Stimulated activated naive CD8-positive, alpha-beta T cell treated with anti-CD3 and anti-CD28 coated beads, Interleukin-15, Interleukin-2, amounts not matched to agents 100 U/mL and 50 U/mL, for 24 hours (primary cell): ENCODE data around the gene CMSS1.
A peak's percentile ranks its signal among the peaks of the same experiment; 100 is the strongest.

Experiments used
- ATAC-seq: fragments of 150-1000 bp; cut with Tn5 transposase; one replicate; pipeline ENCODE4 v1.10.0; 2021
- DNase-seq: peaks from one replicate; pipeline ENCODE4 v3.0.0; 2021

CMSS1 gene

GRCh38 chr3:99875581-99875928 lies 57.9 kb downstream of the CMSS1 start:
- ATAC-seq: no peak
- DNase-seq: no peak

GRCh38 chr3:99875929-99876841 lies 58.5 kb downstream of the CMSS1 start:
- DNase-seq (peak; percentile 69), ATAC-seq (peak; percentile 94)

GRCh38 chr3:99877031-99877579 lies 59.4 kb downstream of the CMSS1 start:
- DNase-seq (no peak), ATAC-seq (no peak)

- DNase-seq (no peak), ATAC-seq (peak; percentile 25)
Measured at GRCh38 chr3:99878005-99878404, 60.3 kb downstream of the CMSS1 start.

- DNase-seq (no peak), ATAC-seq (no peak)
Measured at GRCh38 chr3:99879275-99879674, 61.6 kb downstream of the CMSS1 start.

DNA sequence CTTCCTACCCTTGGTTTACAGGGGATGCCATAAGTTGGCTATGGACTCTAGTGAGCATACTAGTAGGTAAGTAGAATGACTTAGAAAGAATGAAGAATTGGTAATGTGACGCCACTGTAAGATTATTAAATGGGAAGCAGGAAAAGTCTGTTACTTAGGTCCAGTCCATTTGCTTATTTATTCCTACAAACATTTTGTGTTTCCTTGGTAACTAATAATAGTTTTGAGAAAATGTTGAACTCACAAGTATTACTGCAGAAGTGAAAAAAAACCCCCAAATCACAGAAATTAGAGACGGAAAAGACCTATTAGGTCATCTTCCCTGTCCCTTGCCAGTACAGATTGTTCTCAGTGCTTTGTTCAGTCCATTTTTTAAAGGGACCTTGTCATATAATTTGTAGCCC lies 63.5 kb downstream of the CMSS1 start:
- ATAC-seq: no peak
- no peak for DNase-seq

DNA sequence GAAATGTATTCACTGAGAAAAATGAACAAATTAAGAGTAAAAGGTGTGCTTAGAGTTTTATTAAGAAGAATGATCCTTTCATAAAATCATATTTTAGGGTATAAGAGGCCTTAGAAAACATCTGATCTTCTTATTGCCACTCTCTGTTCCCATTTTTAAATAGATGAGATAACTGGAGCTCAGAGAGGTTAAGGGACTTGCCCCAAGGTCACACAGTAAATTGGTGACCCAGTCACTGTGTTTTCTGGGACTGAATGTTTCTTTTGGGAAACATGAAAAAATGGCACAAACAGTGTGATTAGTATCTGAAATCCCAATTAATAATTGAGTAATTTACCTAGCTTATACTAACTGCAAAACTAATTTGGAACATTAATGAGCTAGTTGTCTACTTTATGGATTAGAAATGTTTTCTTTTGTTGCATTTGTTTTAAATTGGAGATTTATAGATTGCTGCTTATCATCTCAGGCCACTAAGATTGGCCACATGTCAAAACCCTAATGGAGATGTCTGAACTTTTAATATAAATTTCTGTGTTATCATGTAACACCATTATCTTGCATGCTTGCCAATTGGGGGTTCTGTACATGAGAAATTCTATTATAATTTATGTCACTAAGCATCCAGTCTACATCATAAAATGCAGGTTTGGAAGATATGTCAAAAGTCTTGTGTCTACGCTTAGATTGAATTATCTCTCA lies 64.9 kb downstream of the CMSS1 start:
- DNase-seq (no peak), ATAC-seq (no peak)

GRCh38 chr3:99883138-99883461 lies 65.4 kb downstream of the CMSS1 start:
- DNase-seq (no peak), ATAC-seq (no peak)

DNA sequence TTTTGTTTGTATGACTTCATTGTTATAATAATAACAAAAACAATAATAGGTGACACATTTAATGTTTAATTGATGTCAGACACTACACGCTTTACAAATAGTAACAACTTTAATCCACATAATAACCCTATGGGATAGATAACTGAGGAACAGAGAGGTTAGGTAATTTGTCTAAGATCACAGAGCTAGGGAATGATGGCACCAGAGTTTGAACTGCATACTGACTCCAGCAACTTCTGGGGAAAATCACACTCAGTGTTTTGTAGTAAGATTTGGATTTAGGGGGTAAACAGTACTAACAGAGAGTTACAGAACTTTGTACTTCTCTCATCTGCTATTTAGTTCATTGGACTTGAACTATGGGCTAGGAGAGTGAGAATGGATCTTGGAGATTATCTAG lies 66.0 kb downstream of the CMSS1 start:
- DNase-seq (no peak), ATAC-seq (no peak)

DNA sequence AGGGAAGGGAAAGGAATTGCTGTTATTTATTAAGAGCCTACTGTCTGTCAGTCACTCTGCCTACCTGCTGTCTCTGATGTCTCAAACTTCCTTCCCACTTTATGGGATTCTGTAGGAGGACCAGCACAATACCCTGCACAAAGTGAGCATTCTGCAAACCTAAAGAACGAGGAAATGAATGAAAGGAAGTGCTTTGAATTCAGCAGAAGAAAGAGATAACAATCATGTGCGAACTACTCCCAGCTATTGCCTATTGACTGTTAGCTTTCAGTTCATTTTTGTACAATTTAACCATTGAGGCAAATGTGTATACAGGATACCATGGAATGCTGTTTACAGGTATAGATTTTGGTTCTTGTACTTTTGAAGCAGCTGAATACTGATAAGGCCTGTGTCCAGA lies 66.8 kb downstream of the CMSS1 start:
- no peak for DNase-seq
- ATAC-seq: no peak

- ATAC-seq: no peak
- no peak for DNase-seq
Measured at GRCh38 chr3:99885085-99885484, 67.4 kb downstream of the CMSS1 start.

DNA sequence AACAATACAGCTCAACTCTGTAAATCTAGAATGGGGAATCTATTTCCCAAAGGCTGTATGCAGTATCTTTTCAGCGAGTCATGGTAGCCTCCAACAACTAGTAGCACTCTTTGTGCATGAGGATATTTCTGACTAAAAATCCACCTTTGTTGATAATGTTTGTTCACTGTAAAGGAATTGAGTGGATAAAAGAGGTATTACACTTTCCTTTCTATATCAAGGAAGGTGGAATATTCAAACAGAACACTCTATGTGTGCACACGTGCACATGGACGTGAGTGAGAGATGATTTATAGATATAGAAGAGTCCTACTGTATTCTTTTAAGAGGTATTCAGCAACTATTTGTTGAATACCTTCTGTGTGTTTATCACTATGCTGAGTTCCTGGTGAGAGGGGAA lies 68.2 kb downstream of the CMSS1 start:
- ATAC-seq (no peak), DNase-seq (no peak)

DNA sequence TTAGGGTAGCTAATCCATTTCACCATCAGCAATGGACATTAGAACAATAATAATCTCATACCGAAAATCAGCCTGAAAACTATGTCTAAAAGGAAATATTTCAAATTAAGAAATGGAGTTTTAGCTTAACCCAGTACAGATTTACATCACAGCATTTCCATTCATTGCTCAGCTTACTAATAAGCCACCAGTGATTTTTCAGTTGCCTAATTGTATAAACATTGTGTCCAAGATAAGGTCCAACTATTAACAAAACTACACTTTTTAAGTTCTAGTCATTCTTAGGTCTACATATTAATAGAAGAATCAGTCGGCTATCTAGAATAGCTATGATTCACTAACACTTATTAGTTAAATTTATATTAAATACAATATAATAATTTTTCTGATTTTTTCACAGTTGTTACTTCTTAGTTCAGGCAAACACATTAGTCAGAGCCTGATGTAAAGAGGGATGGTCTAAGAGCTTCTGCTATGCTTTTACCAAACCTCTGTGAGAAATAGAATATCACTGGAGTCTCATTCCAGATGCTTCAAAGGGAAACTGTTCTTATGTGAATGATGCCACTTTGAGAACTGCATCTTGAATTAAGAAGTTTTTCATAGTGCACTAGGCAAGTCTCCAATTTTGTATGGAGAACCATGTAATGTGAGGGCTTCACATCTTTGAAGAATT lies 74.1 kb downstream of the CMSS1 start:
- ATAC-seq: no peak
- no peak for DNase-seq

- no peak for ATAC-seq
- DNase-seq: no peak
Measured at GRCh38 chr3:99892332-99892731, 74.7 kb downstream of the CMSS1 start.

DNA sequence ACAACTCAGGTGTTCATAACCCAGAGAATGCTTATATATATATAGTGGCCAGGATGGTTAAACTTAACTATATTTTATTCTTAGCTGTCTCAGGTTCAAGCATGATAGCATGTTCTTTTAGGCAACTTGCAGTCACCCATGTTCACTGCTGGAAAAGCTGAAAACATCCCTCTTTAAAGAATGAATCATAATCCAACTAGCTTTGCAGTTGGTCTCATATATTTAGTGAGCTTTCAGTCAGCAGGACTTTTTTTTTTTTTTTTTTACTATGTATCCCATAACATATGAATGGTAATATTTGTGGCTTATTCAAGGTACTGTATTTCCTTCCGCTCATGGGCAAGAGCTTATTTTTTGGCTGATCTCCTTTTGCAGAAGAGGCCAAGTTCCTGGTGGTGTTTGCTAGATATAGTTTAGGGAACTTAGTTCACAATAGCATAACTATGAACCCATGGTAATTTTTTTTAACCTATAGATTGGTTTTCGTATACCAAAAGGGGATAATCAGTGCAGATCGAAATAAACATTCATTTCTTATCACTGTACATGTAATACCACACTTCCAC lies 77.6 kb downstream of the CMSS1 start:
- no peak for DNase-seq
- ATAC-seq: no peak

GRCh38 chr3:99895703-99896441 lies 78.2 kb downstream of the CMSS1 start:
- ATAC-seq: peak; percentile 65
- no peak for DNase-seq

DNA sequence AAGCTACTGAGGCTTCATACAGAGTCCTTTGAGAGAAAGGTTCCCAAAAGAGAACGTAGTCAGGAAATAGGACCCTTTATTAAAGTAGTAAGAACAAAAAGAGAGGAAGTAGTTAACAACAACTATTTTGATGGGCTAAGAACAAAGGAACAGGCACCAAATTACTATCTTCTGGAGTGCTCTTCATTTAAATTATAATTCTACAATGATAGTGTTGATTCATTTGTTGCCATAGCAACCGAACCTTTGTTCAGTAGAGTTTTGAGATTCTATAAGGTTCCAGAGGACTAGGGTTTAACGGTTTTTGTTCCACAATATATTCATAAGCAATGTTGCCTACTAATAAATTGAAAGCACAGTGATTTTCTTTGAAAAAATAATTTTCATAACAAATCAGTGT lies 78.8 kb downstream of the CMSS1 start:
- ATAC-seq (no peak), DNase-seq (no peak)

DNA sequence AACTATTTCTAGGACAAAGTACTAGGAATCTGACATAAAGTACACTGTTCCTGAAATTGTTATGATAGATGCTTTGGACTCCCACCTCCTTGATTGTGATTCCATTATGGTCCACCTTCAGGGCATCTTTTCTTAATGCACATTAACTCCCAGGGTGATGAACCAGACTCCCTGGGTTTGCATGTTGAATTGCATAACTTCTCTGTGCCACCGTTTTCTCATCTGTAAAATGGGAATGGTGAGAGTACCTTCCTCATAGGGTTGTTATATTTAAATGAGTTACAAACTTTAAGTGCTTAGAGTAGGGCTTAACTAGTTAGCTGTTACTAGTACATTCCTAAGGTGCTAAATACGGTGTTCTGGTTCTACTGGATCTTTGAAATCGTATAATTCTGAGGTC lies 81.9 kb downstream of the CMSS1 start:
- ATAC-seq (no peak), DNase-seq (no peak)

GRCh38 chr3:99900248-99900647 lies 82.6 kb downstream of the CMSS1 start:
- no peak for ATAC-seq
- no peak for DNase-seq

- DNase-seq: no peak
- ATAC-seq: peak; percentile 46
Measured at GRCh38 chr3:99901200-99901926, 83.7 kb downstream of the CMSS1 start.

GRCh38 chr3:99902091-99902490 lies 84.4 kb downstream of the CMSS1 start:
- no peak for DNase-seq
- no peak for ATAC-seq
